HFFc6 (cell line): Measurements from ENCODE around the gene SMIM36. TPM values are rescaled to one million over a fixed set of nuclear protein-coding genes. Genes with fewer than 3 reads are reported as not detected.
"Not testable (repeated sequence)": the region's sequence is repeated elsewhere in the genome, so short reads cannot be mapped to it uniquely, and the experiment has no call there.

Experiments
- DNase-seq: peaks from one replicate; pipeline ENCODE4 v3.0.0-alpha.2; 2018
- H3K27ac Mint-ChIP-seq: 2 replicates; pipeline ENCODE4 v1.8.0; 2020; ENCODE audit warnings: mild to moderate bottlenecking, mixed read lengths
- H3K27me3 Mint-ChIP-seq: 2 replicates; pipeline ENCODE4 v1.8.0; 2021; ENCODE audit warnings: mild to moderate bottlenecking, moderate library complexity, mixed read lengths; ENCODE audit not compliant: insufficient read depth
- H3K36me3 Mint-ChIP-seq: 2 replicates; pipeline ENCODE4 v1.8.0; 2021; ENCODE audit warnings: low read depth, mixed read lengths
- H3K4me1 Mint-ChIP-seq: 2 replicates; pipeline ENCODE4 v1.8.0; 2020; ENCODE audit warnings: low read depth, mixed read lengths
- H3K4me3 Mint-ChIP-seq: 2 replicates; pipeline ENCODE4 v1.8.0; 2020; ENCODE audit warnings: mild to moderate bottlenecking, moderate library complexity, mixed read lengths
- H3K9me3 Mint-ChIP-seq: 2 replicates; pipeline ENCODE4 v1.8.0; 2020; ENCODE audit warnings: mild to moderate bottlenecking, mixed read lengths
- CTCF ChIP-seq: fragments of 200-600 bp; sonication (generic); IDR thresholded peaks from 2 replicates; pipeline ENCODE4 v1.5.0; 2021; ENCODE audit warnings: antibody characterized with exemption, mild to moderate bottlenecking
- total RNA-seq, 6 experiments: library from RNA; stranded (reverse); fragmentation: NEBNext Ultra II Directional; extraction: Animal tissue kit (Norgen Biotek cat#: 25700); gene quantifications; 2 replicates in 1 of 6; 3 replicates in 5 of 6; pipeline ENCODE4 v1.2.3, GENCODE V29; 2021

SMIM36 gene
- total RNA-seq, 6 experiments from 2014 or later, result not detected

- no peak for DNase-seq
- Mint-ChIP-seq H3K27ac (no peak overlapping the region), H3K27me3 (peaks cover 5% of the 10 kb centered on the region), H3K4me1 (peaks cover 13% of the 10 kb centered on the region), H3K9me3 (no peaks in the 10 kb centered on the region), H3K4me3 (no peak overlapping the region), H3K36me3 (no peaks in the 10 kb centered on the region)
- TF ChIP-seq CTCF, result no peak
Measured at GRCh38 chr17:55424893-55425540, 86.2 kb downstream of the SMIM36 start.

DNA sequence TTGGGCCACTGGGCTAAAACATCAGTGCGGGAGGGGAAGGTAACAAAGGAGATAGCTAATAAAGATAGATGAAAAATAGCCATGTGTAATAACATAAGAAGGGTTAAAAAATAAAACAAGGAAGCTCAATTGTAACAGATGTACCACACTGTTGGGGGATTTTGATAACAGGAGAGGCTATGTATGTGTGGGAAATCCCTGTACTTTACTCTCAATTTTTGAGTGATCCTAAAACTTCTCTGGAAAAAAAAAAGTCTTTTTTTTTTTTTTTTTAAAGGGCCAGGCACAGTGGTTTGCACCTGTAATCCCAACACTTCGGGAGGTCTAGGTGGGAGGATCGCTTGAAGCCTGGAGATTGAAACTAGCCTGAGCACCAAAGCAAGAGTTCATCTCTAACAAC, 87.7 kb downstream of the SMIM36 start:
- no peaks in the 10 kb centered on the region for H3K9me3 Mint-ChIP-seq
- no peaks in the 10 kb centered on the region for H3K36me3 Mint-ChIP-seq
- no peak for DNase-seq
- H3K27ac Mint-ChIP-seq, result no peak overlapping the region
- H3K4me1 Mint-ChIP-seq, result peaks cover 13% of the 10 kb centered on the region
- no peak for TF ChIP-seq CTCF
- peaks cover 7% of the 10 kb centered on the region for H3K27me3 Mint-ChIP-seq
- no peak overlapping the region for H3K4me3 Mint-ChIP-seq

GRCh38 chr17:55422828-55423164, 88.5 kb downstream of the SMIM36 start:
- H3K27ac Mint-ChIP-seq, DNase-seq, H3K4me3 Mint-ChIP-seq, H3K27me3 Mint-ChIP-seq, H3K9me3 Mint-ChIP-seq, H3K36me3 Mint-ChIP-seq: not testable (repeated sequence)
- peaks cover 13% of the 10 kb centered on the region for H3K4me1 Mint-ChIP-seq

DNA sequence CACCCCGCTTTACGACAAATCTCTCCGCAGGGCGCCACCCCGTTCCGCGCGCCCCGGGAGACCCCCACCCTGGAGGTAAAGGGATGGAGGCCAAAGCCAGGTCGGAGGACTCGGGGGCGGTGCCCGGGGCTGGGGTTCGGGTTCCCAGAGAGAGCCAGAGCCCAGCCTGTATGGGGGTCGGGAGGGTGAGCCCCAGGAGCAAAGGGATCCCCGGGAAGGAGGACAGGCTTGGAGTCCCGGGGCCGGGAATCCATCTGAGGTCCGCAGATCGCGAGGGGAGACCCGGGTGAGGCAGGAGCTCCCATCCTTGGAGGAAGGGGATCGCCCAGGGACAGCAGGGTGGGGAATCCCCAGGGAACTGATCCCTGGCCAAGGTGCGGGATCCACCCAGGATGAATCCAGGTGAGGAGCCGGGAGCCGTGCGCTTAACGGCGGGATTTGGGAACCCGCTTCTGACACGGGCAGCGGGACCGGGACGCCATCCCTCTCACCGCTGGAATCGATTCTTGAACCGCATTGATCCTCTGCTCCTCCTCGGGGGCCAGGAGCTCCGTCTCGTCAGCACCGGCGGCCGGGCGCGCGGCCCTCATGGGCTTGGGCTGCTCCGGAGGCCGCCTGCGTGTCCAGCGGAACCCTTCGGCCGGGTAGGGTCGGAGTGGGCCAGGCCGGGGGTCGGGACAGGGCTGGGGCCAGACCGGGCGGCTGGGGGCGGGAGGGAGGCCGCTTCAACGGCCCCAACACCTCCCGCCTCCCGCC, 89.9 kb downstream of the SMIM36 start, which contains the start of gene MMD:
MMD (minus strand) TSS at position 657 of the 756 bp plus-strand sequence; CDS start at position 517, 140 bp downstream.
- no peak for TF ChIP-seq CTCF
- Mint-ChIP-seq H3K4me1 (0 out of 2 replicates have a peak, but pooled peaks cover 5% of the 10 kb centered on the region), H3K27me3 (peaks cover 9% of the 10 kb centered on the region), H3K36me3 (no peaks in the 10 kb centered on the region), H3K27ac (no peak within 1 kb of the TSS), H3K9me3 (no peaks in the 10 kb centered on the region), H3K4me3 (peak within 1 kb of the TSS; percentile 81)
- no peak for DNase-seq

- Mint-ChIP-seq H3K27ac (no peak overlapping the region), H3K9me3 (no peaks in the 10 kb centered on the region), H3K4me1 (0 out of 2 replicates have a peak, but pooled peaks cover 5% of the 10 kb centered on the region), H3K36me3 (no peaks in the 10 kb centered on the region), H3K4me3 (peak overlapping the region; percentile 81), H3K27me3 (peaks cover 7% of the 10 kb centered on the region)
- no peak for DNase-seq
- no peak for TF ChIP-seq CTCF
Measured at GRCh38 chr17:55420776-55421178, 90.5 kb downstream of the SMIM36 start.
